Fibroblast of mammary gland (primary cell): ENCODE results near the gene FAM227B.
A peak's percentile ranks its signal among the peaks of the same experiment; 100 is the strongest.
"Not testable (repeated sequence)": the region's sequence is repeated elsewhere in the genome, so short reads cannot be mapped to it uniquely, and the experiment has no call there.

Source experiments
- DNase-seq: peaks from one replicate; pipeline ENCODE4 v3.0.0-alpha.2; 2010; ENCODE audit warnings: low read depth
- H3K4me3 ChIP-seq: 2 replicates; pipeline ENCODE4 v1.5.1; 2011; ENCODE audit warnings: low read depth, mild to moderate bottlenecking, low read length, moderate library complexity; ENCODE audit not compliant: control insufficient read depth
- TF ChIP-seq, protein P1 (sequence below): conservative IDR thresholded peaks from 2 replicates; pipeline ENCODE4 v1.5.1; 2011; ENCODE audit warnings: low read depth, low read length, inconsistent platforms; ENCODE audit not compliant: control insufficient read depth, insufficient read depth

FAM227B gene

GRCh38 chr15:49620199-49620598 is 419 bp downstream of the FAM227B start:
- peak; percentile 65 for DNase-seq
- peak overlapping the region; percentile 71 for H3K4me3 ChIP-seq
- TF ChIP-seq, protein P1, sequence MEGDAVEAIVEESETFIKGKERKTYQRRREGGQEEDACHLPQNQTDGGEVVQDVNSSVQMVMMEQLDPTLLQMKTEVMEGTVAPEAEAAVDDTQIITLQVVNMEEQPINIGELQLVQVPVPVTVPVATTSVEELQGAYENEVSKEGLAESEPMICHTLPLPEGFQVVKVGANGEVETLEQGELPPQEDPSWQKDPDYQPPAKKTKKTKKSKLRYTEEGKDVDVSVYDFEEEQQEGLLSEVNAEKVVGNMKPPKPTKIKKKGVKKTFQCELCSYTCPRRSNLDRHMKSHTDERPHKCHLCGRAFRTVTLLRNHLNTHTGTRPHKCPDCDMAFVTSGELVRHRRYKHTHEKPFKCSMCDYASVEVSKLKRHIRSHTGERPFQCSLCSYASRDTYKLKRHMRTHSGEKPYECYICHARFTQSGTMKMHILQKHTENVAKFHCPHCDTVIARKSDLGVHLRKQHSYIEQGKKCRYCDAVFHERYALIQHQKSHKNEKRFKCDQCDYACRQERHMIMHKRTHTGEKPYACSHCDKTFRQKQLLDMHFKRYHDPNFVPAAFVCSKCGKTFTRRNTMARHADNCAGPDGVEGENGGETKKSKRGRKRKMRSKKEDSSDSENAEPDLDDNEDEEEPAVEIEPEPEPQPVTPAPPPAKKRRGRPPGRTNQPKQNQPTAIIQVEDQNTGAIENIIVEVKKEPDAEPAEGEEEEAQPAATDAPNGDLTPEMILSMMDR, result no peak

DNA sequence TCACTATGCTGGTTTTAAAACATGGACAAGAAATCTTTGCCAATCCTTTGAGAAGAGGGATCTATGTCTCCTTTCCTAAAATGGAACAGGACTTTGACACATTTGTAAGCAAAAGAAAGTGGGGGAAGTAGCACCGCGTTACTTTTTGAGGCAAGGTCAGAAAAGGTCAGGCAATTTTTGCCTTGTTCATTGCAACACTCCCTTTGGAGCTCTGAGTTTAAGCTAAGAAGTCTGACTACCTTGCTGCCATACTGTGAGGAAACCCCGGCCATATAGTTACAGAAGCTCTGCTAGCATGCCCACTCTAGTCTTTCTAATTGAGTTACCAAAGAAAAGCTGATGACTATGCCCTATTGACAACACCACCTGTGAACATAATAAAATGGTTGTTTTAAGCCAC is 1.4 kb downstream of the FAM227B start:
- TF ChIP-seq, protein P1, result no peak
- H3K4me3 ChIP-seq, result no peak overlapping the region
- no peak for DNase-seq

DNA sequence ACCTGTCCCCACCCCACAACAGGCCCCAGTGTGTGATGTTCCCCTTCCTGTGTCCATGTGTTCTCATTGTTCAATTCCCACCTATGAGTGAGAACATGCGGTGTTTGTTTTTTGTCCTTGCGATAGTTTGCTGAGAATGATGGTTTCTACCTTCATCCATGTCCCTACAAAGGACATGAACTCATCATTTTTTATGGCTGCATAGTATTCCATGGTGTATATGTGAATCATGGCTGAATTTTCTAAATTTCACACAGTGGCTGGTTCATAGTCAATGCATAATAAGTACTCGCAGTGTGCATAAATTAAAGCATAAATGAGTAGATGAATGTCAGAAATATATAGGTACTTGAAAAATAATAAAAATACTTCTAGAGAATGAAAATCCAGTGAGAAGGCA is 8.4 kb downstream of the FAM227B start:
- H3K4me3 ChIP-seq, DNase-seq: not testable (repeated sequence)

GRCh38 chr15:49610157-49610918 is 10.3 kb downstream of the FAM227B start:
- TF ChIP-seq, protein P1, result no peak
- H3K4me3 ChIP-seq, result no peak overlapping the region
- peak; percentile 56 for DNase-seq

- DNase-seq, result peak; percentile 43
- TF ChIP-seq, protein P1, result peak; percentile 49
- no peak overlapping the region for H3K4me3 ChIP-seq
Measured at GRCh38 chr15:49606594-49606993, 14.0 kb downstream of the FAM227B start.

GRCh38 chr15:49605588-49605987 is 15.0 kb downstream of the FAM227B start:
- TF ChIP-seq, protein P1, result no peak
- H3K4me3 ChIP-seq, result no peak overlapping the region
- no peak for DNase-seq

DNA sequence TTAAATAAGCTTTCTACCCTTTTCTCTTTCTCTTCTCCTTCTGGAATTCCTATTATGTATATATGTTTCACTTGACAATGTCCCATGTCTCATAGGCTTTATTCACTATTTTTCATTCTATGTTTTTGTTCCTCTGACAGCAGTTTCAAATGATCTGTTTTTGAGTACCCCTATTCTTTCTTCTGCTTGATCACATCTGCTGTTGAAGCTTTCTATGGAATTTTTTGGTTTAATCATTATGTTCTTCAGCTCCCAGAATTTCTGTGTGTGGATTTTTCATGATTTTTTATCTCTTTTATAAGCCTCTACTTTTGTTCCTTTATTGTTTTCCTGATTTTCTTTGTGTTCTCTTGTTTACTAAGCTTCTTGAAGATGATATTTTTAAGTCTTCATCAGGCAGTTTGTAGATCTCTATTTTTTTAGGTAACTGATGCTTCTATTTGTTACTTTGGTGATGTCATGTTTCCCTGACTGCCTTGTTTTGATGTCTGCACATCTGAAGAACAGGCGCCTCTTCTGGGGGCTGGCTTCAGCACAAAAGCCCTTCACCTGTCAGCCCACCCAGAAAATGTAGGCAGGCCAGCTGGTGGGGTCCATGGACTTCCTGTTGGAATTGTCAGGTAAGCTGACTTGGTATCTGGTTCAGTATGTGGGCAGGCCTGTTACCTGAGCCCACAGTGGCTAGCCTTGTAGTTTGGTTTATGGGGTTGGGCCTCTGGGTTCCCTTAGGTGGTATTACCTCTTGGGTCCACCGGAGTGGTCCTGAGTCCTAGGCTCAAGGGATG is 15.8 kb downstream of the FAM227B start:
- TF ChIP-seq, protein P1, result no peak
- no peak overlapping the region for H3K4me3 ChIP-seq

GRCh38 chr15:49592829-49593316 is 27.7 kb downstream of the FAM227B start:
- not testable (repeated sequence) for DNase-seq, H3K4me3 ChIP-seq

More for the DNA sequence above, 15.8 kb downstream of the FAM227B start:
- DNase-seq, result no peak
